Natural killer cell treated with Interleukin-12 subunit alpha and Interleukin-12 subunit beta and Interleukin-15 and Interleukin-18, amount 100 ng/mL, for 72 hours (primary cell): ENCODE data around the gene CEACAM3. TPM values are rescaled to one million over a fixed set of nuclear protein-coding genes. Genes with fewer than 3 reads are reported as not detected.

Source experiments
- ATAC-seq, 2 donors: fragments of 150-1000 bp; cut with Tn5 transposase in 1 of 2; sonication (Bioruptor Pico), chemical (Tn5 transposase) in 1 of 2; 2 replicates each; pipeline ENCODE4 v1.10.0; 2021
- DNase-seq: peaks from one replicate; pipeline ENCODE4 v3.0.0; 2022; ENCODE audit warnings: low spot score
- H3K27ac Mint-ChIP-seq, 2 donors: 1 replicate in 1 of 2; 2 replicates in 1 of 2; pipeline ENCODE4 v1.8.0; 2022; ENCODE audit warnings: mixed read lengths in 2 of 2, mild to moderate bottlenecking in 1 of 2, moderate library complexity in 1 of 2
- H3K27me3 Mint-ChIP-seq, 2 donors: 1 replicate in 1 of 2; 2 replicates in 1 of 2; pipeline ENCODE4 v1.8.0; 2022; ENCODE audit warnings: mixed read lengths in 2 of 2
- H3K36me3 Mint-ChIP-seq: one replicate; pipeline ENCODE4 v1.8.0; 2022; ENCODE audit warnings: mixed read lengths
- H3K4me1 Mint-ChIP-seq, 2 donors: 1 replicate in 1 of 2; 2 replicates in 1 of 2; pipeline ENCODE4 v1.8.0; 2022; ENCODE audit warnings: low read depth in 2 of 2, mixed read lengths in 2 of 2, mild to moderate bottlenecking in 1 of 2
- H3K4me3 Mint-ChIP-seq: one replicate; pipeline ENCODE4 v1.8.0; 2022; ENCODE audit warnings: mixed read lengths
- H3K9me3 Mint-ChIP-seq: 2 replicates; pipeline ENCODE4 v1.8.0; 2022; ENCODE audit warnings: mixed read lengths
- total RNA-seq, 2 donors: library from RNA; stranded (reverse); gene quantifications; one replicate each; pipeline ENCODE4 v1.2.3, GENCODE V29; 2022

The CEACAM3 gene
- total RNA-seq, 2 donors from 2014 or later = not detected

DNA sequence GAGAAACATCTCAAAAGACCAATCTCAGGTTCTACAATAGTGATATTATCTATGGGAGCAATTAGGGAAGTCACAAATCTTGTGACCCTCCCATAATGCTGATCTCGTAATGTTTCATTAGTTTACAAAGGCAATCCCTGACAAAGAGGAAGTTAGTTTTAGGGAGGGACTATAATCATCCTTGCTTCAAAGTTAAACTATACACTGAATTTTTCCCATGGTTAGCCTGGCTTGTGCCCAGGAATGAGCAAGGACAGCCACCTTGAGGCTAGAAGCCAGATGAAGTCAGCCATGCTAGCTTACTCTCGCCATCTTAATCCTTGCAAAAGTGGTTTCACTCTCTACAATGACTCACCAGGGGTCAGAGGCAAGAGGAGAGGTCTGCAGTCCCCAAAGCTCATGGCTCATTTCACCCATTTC, 5.4 kb downstream of the CEACAM3 start:
- Mint-ChIP-seq H3K9me3 (no peaks in the 10 kb centered on the region), H3K4me3 (peak overlapping the region; percentile 5), H3K27me3 (peaks cover 0 to 25% of the 10 kb centered on the region in 2 donors), H3K4me1 (peaks cover 25 to 30% of the 10 kb centered on the region in 2 donors), H3K27ac (peak overlapping the region; percentile 11 to 49), H3K36me3 (no peaks in the 10 kb centered on the region)
- ATAC-seq (peak in 1 of 2 donors; percentile 41), DNase-seq (peak; percentile 26)

DNA sequence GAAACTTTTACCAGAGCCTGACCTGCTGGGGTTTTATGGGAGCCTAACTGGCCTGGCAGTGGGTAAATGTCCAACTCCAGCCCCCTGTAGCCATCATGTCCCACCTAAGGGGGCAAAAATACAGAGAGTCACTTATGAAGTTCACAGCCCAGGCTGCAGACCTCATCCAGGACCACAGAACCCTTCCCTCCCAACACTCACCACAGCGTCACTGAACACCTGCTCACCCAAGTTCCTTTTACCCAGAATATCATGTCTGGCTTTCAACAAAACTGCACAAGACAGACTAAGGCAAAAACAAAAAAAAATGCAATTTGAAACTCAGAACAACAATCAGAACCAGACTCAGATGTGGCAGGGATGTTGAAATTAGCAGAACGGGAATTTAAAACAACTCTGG, 6.4 kb downstream of the CEACAM3 start:
- DNase-seq = peak; percentile 38
- H3K4me3 Mint-ChIP-seq = peak overlapping the region; percentile 6
- H3K27me3 Mint-ChIP-seq = peaks cover 0 to 25% of the 10 kb centered on the region in 2 donors
- H3K9me3 Mint-ChIP-seq = no peaks in the 10 kb centered on the region
- no peaks in the 10 kb centered on the region for H3K36me3 Mint-ChIP-seq
- peak in 1 of 2 donors; percentile 35 for ATAC-seq
- peaks cover 25% of the 10 kb centered on the region in 2 donors for H3K4me1 Mint-ChIP-seq
- H3K27ac Mint-ChIP-seq = peak overlapping the region; percentile 11 to 49

DNA sequence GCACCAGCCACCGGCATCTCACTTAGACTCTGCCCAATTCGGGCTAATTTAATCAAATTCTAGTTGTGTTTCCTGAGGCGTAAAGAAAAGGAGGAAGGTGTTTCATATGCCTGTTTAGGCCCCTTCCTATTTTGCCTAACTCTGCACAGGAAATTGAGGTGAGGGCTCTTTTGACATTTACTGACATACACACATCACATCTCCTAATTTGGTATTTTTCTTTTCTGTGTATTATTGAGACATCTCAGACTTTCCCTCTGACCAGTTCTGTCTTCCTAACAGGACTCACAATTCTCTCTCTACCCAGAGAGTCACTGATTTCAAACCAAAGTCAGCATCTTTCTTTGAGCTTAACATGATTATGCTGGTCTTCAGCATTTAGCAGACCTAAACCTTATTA, 7.9 kb downstream of the CEACAM3 start:
- Mint-ChIP-seq H3K27ac (peak overlapping the region in 1 of 2 donors; percentile 62), H3K27me3 (peaks cover 7 to 27% of the 10 kb centered on the region in 2 donors), H3K36me3 (no peaks in the 10 kb centered on the region), H3K4me1 (peaks cover 25% of the 10 kb centered on the region in 2 donors), H3K4me3 (peak overlapping the region; percentile 56), H3K9me3 (no peaks in the 10 kb centered on the region)
- DNase-seq (peak; percentile 29), ATAC-seq (peak; percentile 61 to 72)

GRCh38 chr19:41807176-41807575, 10.8 kb downstream of the CEACAM3 start:
- H3K4me3 Mint-ChIP-seq = no peak overlapping the region
- H3K4me1 Mint-ChIP-seq = peaks cover 16 to 18% of the 10 kb centered on the region in 2 donors
- peak overlapping the region in 1 of 2 donors; percentile 22 for H3K27ac Mint-ChIP-seq
- DNase-seq = peak; percentile 39
- no peak for ATAC-seq
- H3K9me3 Mint-ChIP-seq = no peaks in the 10 kb centered on the region
- H3K27me3 Mint-ChIP-seq = peaks cover 7 to 30% of the 10 kb centered on the region in 2 donors
- H3K36me3 Mint-ChIP-seq = no peaks in the 10 kb centered on the region

- no peak overlapping the region for H3K4me3 Mint-ChIP-seq
- H3K27me3 Mint-ChIP-seq = peaks cover 7 to 26% of the 10 kb centered on the region in 2 donors
- no peak for ATAC-seq
- DNase-seq = peak; percentile 15
- H3K4me1 Mint-ChIP-seq = peaks cover 8 to 9% of the 10 kb centered on the region in 2 donors
- H3K27ac Mint-ChIP-seq = no peak overlapping the region
- no peaks in the 10 kb centered on the region for H3K36me3 Mint-ChIP-seq
- no peaks in the 10 kb centered on the region for H3K9me3 Mint-ChIP-seq
These were observed 12.5 kb downstream of the CEACAM3 start for GRCh38 chr19:41808663-41809566.

DNA sequence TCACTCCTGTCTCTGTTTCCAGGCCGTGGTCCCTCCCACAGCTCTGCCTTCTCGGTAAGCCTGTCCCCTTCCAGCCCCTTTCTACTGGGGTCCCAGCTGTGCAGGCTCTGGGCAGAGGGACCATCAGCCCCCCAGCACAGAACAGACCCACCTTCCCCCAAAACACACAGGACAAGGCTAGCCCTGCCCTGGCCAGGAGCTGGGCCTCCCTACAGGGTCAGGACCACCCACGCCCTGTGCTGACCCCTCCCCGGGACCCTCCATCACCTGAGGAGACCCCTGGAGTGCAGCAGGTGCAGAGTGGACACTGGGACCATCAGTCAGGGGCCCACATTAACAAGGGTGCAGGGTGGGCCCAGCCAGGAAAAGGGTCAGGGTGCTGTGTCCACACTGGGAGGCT, 13.9 kb downstream of the CEACAM3 start:
- Mint-ChIP-seq H3K36me3 (no peaks in the 10 kb centered on the region), H3K27me3 (peaks cover 7 to 26% of the 10 kb centered on the region in 2 donors), H3K4me1 (peaks cover 0 to 4% of the 10 kb centered on the region in 2 donors), H3K9me3 (no peaks in the 10 kb centered on the region), H3K27ac (no peak overlapping the region), H3K4me3 (no peak overlapping the region)
- peak; percentile 8 to 11 for ATAC-seq
- peak; percentile 13 for DNase-seq

- Mint-ChIP-seq H3K4me1 (peaks cover 0 to 4% of the 10 kb centered on the region in 2 donors), H3K9me3 (no peaks in the 10 kb centered on the region), H3K27me3 (peaks cover 7 to 21% of the 10 kb centered on the region in 2 donors), H3K4me3 (no peak overlapping the region), H3K36me3 (no peaks in the 10 kb centered on the region), H3K27ac (no peak overlapping the region)
- DNase-seq (peak; percentile 52), ATAC-seq (no peak)
These were observed 14.6 kb downstream of the CEACAM3 start for GRCh38 chr19:41811036-41811435.

GRCh38 chr19:41811981-41812380, 15.6 kb downstream of the CEACAM3 start:
- Mint-ChIP-seq H3K27me3 (peaks cover 7 to 16% of the 10 kb centered on the region in 2 donors), H3K9me3 (no peaks in the 10 kb centered on the region), H3K4me3 (no peak overlapping the region), H3K27ac (no peak overlapping the region), H3K36me3 (no peaks in the 10 kb centered on the region), H3K4me1 (no peaks in the 10 kb centered on the region)
- ATAC-seq (no peak), DNase-seq (peak; percentile 8)

DNA sequence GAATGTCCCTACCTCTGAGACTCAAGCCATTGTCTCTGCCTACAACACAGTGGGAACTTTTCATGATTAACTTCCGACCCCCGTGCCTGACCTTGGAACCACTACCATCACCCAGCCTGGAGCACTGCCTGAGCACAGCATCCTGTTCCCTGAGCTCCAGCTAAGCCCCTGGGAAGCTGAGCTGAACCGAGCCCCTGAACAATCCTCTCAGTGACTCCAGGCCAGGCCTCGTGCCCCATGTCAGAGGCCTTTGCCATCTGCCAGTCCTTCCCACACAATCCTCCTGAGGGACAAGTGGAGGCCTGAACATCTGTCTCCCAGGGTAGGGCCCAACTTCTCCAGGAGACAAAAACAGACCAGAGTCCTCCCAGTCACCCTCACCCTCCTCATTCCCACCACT, 17.5 kb downstream of the CEACAM3 start:
- Mint-ChIP-seq H3K4me3 (no peak overlapping the region), H3K36me3 (no peaks in the 10 kb centered on the region), H3K27me3 (peaks cover 0 to 10% of the 10 kb centered on the region in 2 donors), H3K4me1 (no peaks in the 10 kb centered on the region), H3K27ac (no peak overlapping the region), H3K9me3 (no peaks in the 10 kb centered on the region)
- ATAC-seq (no peak), DNase-seq (peak; percentile 20)

- no peaks in the 10 kb centered on the region for H3K4me1 Mint-ChIP-seq
- H3K27ac Mint-ChIP-seq = no peak overlapping the region
- DNase-seq = no peak
- peaks cover 0 to 5% of the 10 kb centered on the region in 2 donors for H3K27me3 Mint-ChIP-seq
- H3K9me3 Mint-ChIP-seq = no peaks in the 10 kb centered on the region
- H3K4me3 Mint-ChIP-seq = no peak overlapping the region
- ATAC-seq = no peak
- no peaks in the 10 kb centered on the region for H3K36me3 Mint-ChIP-seq
These were observed 18.9 kb downstream of the CEACAM3 start for GRCh38 chr19:41815301-41815700.

DNA sequence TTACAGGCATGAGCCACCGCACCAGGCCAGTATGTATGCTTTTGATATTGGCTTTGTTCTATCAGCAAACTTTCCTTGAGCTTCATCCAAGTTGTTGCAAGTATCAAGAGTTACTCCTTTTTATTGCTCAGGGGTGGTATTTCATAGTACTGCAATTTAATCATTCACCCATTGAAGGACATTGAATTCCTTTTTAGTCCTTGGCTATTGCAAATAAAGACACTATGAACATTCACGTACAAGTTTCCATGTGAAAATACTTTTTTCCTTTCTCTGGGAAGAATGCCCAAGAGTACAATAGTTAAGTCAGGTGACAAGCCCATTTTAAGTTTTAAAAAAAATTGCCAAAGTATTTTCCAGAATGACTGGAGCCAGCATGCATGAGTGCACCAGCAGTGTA, 20.4 kb downstream of the CEACAM3 start:
- Mint-ChIP-seq H3K36me3 (no peaks in the 10 kb centered on the region), H3K4me3 (no peak overlapping the region), H3K27me3 (peaks cover 8 to 9% of the 10 kb centered on the region in 2 donors), H3K27ac (no peak overlapping the region), H3K9me3 (no peaks in the 10 kb centered on the region), H3K4me1 (no peaks in the 10 kb centered on the region)
- ATAC-seq (no peak), DNase-seq (no peak)

DNA sequence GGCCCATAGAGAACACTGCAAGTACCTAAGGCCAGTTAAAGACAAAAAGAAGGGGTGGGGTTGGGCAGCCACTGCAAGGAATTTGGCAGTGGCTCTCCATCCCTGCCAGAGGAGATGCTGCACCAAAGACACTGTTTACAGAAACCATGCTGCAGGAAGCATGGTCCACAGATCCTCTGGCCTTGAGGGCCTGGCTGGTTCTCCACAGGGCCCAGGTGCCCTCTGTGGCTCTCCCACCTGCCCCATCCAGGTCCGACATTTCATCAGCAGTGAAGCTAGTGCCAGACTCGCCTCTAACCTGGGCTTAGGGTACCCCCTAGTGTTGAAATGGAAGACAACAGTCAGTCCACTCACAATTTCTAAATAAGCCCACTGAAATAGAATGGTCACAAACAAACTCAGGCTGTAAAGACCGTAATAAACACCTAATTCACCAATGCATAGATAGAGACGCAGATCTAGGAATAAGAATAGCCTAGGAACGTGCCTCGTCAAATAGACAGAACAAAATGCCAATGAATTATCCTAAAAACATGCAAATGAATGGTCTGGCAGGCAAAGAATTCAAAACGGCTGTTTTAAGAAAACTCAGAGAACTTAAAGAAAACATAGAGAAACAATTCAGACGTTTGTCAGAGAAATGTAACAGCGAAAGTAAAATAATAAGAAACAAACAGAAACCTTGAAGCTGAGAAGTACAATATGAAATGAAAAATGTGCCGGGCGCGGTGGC, 24.8 kb downstream of the CEACAM3 start:
- Mint-ChIP-seq H3K27me3 (peaks cover 16 to 26% of the 10 kb centered on the region in 2 donors), H3K4me3 (no peak overlapping the region)
- ATAC-seq = peak; percentile 76 to 80

DNA sequence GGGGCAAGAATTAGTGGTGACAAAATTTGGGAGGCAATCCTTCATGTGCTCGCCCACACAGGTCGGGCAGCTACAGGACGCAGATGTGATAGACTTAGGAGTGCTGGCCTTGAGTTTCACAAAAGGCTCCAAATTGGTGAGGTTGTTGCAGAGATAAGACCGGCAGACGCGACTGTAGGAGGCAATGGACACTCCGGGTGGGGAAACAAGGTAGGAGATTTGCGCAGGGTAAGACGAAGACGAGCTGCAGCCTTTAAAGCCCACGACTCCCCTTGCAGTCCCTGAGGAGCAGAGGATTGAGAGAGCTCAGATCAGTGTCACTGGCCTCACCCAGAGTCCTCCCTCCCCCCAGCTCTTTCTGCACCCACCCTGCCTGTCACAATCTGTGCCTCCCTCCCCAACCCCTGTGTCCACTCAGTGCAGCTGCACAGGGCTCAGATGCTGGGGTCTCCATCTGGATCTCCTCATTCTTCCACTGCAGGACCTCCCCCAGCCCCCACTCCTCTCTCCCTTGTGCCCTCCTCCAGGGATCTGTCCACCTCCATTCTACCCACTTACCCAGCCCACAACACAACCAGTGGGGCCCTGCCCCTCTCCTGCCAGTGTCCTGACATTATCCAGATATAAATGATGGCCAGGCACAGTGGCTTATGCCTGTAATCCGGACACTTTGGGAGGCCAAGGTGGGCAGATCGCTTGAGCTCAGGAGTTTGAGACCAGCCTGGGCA, 41.8 kb downstream of the CEACAM3 start:
- Mint-ChIP-seq H3K27ac (no peak overlapping the region), H3K27me3 (peaks cover 17 to 29% of the 10 kb centered on the region in 2 donors), H3K4me3 (no peak overlapping the region), H3K9me3 (no peaks in the 10 kb centered on the region), H3K4me1 (peaks cover 0 to 3% of the 10 kb centered on the region in 2 donors), H3K36me3 (no peaks in the 10 kb centered on the region)
- DNase-seq (no peak), ATAC-seq (no peak)

More for the DNA sequence above, 24.8 kb downstream of the CEACAM3 start:
- peak; percentile 26 for DNase-seq
- Mint-ChIP-seq H3K27ac (no peak overlapping the region), H3K36me3 (no peaks in the 10 kb centered on the region), H3K9me3 (no peaks in the 10 kb centered on the region), H3K4me1 (no peaks in the 10 kb centered on the region)
